GM15510 (cell line): ENCODE results near the gene FAM180A.

Experiments
- POLR2A ChIP-seq: IDR thresholded peaks from 3 replicates; pipeline ENCODE4 v1.6.1; 2011; ENCODE audit warnings: borderline replicate concordance; ENCODE audit not compliant: insufficient read length; ENCODE audit errors: extremely low read depth

Gene FAM180A

GRCh38 chr7:135731131-135731530 lies 17.5 kb downstream of the FAM180A start:
- TF ChIP-seq POLR2A: no peak

- no peak for TF ChIP-seq POLR2A
Observed at GRCh38 chr7:135729230-135729629, 19.4 kb downstream of the FAM180A start.

- TF ChIP-seq POLR2A: no peak
Observed at GRCh38 chr7:135728136-135728669, 20.4 kb downstream of the FAM180A start, which contains the start of gene SLC13A4. TSS of gene SLC13A4 (minus strand) at chr7:135728186. CDS start at chr7:135727496, 690 bp downstream.

- no peak for TF ChIP-seq POLR2A
Observed at GRCh38 chr7:135726911-135727673, 21.5 kb downstream of the FAM180A start.

- no peak for TF ChIP-seq POLR2A
Observed at GRCh38 chr7:135726276-135726788, 22.3 kb downstream of the FAM180A start.

- no peak for TF ChIP-seq POLR2A
Observed at GRCh38 chr7:135723411-135723810, 25.2 kb downstream of the FAM180A start.

- no peak for TF ChIP-seq POLR2A
Observed at GRCh38 chr7:135721198-135721820, 27.3 kb downstream of the FAM180A start.

GRCh38 chr7:135719688-135720087 lies 28.9 kb downstream of the FAM180A start:
- no peak for TF ChIP-seq POLR2A

- TF ChIP-seq POLR2A: no peak
Observed at GRCh38 chr7:135718794-135719437, 29.7 kb downstream of the FAM180A start.

GRCh38 chr7:135718219-135718618 lies 30.4 kb downstream of the FAM180A start:
- no peak for TF ChIP-seq POLR2A

- no peak for TF ChIP-seq POLR2A
Observed at GRCh38 chr7:135717693-135718092, 30.9 kb downstream of the FAM180A start.

- no peak for TF ChIP-seq POLR2A
Observed at GRCh38 chr7:135716677-135717238, 31.9 kb downstream of the FAM180A start.

- no peak for TF ChIP-seq POLR2A
Observed at GRCh38 chr7:135715673-135716072, 32.9 kb downstream of the FAM180A start.

- no peak for TF ChIP-seq POLR2A
Observed at GRCh38 chr7:135715055-135715522, 33.5 kb downstream of the FAM180A start.
